Measurements from ENCODE around the gene SEMA4G.

- no peak for TF ChIP-seq CTCF (IDR thresholded peaks at IDR 0.05)
- no peak for TF ChIP-seq POLR2A (IDR thresholded peaks at IDR 0.05)
These were observed 18.9 kb downstream of the SEMA4G start for GRCh38 chr10:100988166-100988565.

All from lower leg skin (tissue), 3 donors.